ENCODE measurements around the gene FBXO33.
"Not testable (repeated sequence)": the region's sequence is repeated elsewhere in the genome, so short reads cannot be mapped to it uniquely, and the experiment has no call there.

FBXO33 gene

DNA sequence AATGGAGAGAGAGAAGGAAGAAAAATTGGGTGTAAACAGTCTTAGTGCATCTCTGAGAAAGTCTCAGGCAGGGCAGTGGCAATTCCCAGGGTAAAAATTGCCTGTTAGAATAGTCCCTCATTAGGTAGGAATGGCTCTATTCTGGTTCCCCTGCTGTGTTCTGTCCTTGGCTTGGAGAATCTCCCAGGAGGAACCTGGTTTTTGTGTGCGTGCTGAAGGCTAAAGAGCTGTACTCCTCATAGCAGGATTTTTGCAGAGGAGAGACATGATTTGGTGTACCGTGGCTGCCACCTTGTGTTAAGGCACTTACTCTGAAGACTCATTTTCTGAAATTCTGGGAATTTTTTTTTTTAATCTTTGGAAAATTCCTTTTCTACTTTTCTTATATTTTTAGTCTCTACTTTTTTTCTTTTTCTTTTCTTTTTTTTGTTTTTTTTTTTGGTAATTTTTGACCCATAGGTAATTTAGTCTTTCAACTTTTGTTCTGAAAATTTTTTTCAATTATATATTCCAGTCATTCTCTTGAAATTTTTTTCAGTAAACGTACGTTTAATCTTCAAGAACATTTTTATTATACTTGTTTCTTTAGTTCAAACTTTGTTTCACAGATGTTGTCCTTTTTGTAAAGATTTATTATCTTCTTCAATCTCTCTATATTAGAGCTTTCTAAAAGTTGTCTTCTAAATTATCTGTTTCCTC, 63.8 kb downstream of the FBXO33 start:
- DNase-seq = peak; percentile 35

DNA sequence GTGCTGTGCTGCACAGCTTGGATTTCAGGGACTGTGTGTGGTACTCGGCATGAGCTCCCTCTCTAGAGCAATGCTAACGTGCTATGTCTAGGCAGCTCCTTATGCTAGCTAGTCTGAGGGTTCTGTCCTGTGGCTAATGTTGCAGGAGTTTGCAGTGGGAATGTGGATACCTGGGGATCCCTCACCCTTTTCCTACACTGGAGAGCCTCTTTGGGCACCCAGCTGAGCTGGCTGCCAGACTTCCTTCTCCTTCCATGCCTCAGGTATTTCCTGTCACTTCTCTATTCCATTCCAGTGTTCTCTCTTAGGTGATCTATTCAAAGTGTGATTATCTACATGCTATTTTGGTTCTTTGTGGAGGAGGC, 64.9 kb downstream of the FBXO33 start:
- no peak for DNase-seq

DNA sequence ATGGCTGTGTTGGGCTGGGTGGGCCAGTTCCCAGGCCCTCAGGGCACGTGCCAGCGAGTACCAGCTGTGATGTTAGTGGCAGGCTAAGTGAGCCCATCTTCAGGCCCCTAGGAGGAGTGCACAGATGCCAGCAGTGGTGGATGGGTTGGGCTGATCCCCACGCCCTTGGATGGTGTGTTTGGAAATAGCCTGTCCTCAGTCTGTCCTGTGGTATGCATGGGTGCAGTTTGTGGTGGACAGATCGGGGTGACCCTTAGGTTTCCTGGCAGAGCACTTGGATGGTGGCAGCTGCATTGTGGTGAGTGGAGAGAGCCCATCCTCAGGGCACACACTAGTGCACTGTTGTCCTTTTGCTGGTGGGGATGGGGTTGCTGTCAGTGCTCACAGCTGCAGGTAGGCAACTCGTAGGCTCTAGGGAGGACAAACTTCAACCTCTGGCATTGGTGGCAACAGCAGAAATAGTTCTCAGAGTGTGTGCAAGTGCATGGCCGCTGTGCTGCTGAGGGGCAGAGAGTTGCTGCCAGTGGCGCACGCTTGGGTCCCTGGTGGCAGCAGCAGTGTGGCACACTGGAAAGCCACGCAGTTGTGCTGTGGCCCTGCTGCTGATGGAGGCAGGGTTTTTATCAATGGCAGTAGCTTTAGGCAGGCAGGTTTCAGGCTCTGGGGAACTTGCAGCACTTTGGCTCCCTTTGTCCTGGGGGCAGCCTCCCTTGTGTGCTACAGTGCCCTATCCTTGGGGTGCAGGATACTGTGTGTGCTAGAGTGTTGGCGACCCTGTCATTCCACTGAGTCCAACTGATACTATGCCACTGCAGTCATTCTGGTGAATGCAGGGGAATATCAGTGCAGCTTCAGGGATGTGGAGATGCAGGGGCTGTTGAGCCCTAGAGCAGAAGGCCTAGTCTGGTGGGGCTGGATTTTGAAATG, 65.5 kb downstream of the FBXO33 start:
- no peak for DNase-seq

DNA sequence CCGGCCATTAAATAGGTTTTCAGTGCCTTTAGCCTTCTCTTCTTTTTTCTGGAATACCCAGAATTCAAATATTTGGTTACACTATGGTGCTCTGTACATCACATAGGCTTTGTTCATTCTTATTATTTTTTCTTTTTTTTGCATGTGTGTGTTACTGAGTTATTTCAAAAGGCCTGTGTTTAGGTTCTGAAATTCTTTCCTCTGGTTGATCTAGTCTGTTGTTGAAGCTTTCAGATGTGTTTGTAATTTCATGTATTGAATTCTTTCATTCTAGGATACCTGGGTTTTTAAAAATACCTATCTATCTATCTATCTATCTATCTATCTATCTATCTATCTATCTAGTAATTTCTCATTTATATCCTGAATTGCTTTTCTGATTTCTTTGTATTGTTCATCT, 66.9 kb downstream of the FBXO33 start:
- DNase-seq = no peak

DNA sequence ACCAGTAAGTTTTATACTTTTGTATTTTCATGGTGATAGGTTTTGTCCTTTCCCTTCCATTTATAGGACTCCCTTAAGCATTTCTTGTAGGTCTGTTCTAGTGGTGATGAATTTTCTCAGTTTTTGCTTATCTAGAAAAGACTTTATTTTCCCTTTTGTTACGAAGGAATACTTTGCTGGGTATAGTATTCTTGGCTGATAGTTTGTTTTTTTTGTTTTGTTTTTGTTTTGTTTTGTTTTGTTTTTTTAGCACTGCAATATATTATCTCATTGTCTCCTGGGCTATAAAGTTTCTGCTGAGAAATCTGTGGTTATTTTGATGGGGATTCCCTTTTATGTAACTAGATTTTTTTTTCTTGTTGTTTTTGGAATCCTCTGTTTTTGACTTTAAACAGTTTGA, 67.7 kb downstream of the FBXO33 start:
- no peak for DNase-seq

DNA sequence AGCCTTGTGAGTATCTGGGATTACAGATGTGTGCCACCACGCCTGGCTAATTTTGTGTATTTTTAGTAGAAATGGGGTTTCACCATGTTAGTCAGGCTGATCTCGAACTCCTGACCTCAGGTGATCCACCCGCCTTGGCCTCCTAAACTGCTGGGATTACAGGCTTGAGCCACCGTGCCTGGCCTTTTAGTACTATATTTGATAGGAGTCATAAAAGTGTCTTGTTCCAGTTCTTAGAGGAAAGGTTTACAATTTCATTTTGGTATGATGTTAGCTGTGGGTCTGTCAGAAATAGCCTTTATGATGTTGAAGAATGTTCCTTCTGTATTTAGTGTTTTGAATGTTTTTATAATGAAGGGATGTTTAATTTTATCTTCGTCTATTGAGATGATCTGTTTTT, 70.7 kb downstream of the FBXO33 start:
- DNase-seq = not testable (repeated sequence)

DNA sequence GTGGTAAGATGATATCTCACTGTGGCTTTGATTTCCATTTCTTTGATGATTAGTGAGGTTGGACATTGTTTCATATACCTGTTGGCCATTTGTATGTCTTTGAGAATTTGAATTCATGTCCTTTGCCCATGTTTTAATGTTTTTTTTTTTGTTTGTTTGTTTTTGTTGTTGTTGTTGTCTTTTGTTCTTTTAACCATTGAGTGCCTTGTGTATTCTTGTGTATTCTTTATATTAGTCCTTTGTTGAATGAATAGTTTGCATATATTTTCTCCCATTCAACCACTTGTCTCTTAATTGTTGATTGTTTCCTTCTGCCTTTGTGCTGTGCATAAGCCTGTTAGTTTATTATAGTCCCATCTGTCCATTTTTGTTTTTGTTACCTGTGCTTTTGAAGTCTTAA, 71.9 kb downstream of the FBXO33 start:
- no peak for DNase-seq

DNA sequence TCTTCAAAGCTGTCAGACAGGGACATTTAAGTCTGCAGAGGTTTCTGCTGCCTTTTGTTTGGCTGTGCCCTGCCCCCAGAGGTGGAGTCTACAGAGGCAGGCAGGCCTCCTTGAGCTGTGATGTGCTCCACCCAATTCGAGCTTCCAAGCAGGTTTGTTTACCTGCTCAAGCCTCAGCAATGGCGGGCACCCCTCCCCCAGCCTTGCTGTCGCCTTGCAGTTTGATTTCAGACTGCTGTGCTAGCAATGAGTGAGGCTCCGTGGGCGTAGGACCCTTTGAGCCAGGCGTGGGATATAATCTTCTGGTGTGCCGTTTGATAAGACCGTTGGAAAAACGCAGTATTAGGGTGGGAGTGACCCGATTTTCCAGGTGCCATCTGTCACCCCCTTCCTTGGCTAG, 73.2 kb downstream of the FBXO33 start:
- not testable (repeated sequence) for DNase-seq

DNA sequence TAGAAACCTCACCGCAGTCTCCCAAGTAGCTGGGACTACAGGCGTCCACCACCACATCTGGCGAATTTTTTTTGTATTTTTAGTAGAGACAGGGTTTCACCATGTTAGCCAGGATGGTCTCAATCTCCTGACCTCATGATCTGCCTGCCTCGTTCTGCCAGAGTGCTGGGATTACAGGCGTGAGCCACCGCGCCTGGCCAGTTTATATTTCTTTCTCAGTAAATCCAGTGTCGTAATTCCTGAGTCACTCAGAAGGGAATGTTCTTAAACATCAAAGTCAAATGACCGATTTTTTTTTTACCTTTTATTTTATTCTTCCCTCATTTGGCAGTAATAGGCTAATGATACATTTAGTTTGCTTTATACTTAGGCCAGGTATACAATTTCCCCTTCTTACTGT, 80.5 kb downstream of the FBXO33 start:
- no peak for DNase-seq

DNA sequence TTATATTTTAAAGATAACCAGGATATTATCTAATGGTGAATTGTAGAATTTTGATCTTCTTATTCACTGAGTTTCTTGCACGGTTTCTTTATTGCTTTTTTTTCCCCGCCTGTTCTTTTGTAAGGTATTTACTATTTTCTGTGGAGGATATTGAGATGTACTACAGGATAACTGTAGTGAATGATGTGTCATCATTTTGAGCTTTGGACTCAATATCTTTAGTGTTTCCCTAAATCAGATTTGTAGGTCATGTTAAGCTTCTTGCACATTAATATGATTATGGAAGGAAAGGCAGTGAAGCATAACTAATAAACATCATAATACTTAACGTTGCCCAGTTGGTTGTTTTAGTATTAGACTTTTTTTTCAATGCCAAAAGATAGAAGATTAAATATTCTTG, 81.4 kb downstream of the FBXO33 start:
- no peak for DNase-seq

Measured in NCI-H524 treated with DMSO at 0.1 percent for 48 hours (cell line).